Tibial nerve (tissue), 4 donors: ENCODE results near the gene IGLL1. TPM values are rescaled to one million over a fixed set of nuclear protein-coding genes. Genes with fewer than 3 reads are reported as not detected.
"Not testable (repeated sequence)": the region's sequence is repeated elsewhere in the genome, so short reads cannot be mapped to it uniquely, and the experiment has no call there.

Source experiments
- DNase-seq, 2 donors: peaks; one replicate each; pipeline ENCODE4 v3.0.0-alpha.2; 2019; ENCODE audit warnings: low spot score in 2 of 2
- H3K27ac ChIP-seq, 4 donors: fragments of 200-600 bp; sonication (generic) in 3 of 4; one replicate each; pipeline ENCODE4 v1.5.1; 2017 to 2019; ENCODE audit warnings: mild to moderate bottlenecking in 1 of 4
- H3K27me3 ChIP-seq, 2 donors: fragments of 200-600 bp; sonication (generic) in 1 of 2; one replicate each; pipeline versions ENCODE4 v1.5.1 to v1.6.0; 2017 to 2019
- H3K36me3 ChIP-seq, 3 donors: fragments of 200-600 bp; sonication (generic); one replicate each; pipeline ENCODE4 v1.5.1; 2018 to 2019
- H3K4me1 ChIP-seq, 4 donors: fragments of 200-600 bp; sonication (generic) in 3 of 4; one replicate each; pipeline ENCODE4 v1.5.1; 2017 to 2019
- H3K4me3 ChIP-seq, 4 donors: fragments of 200-600 bp; sonication (generic) in 3 of 4; one replicate each; pipeline ENCODE4 v1.5.1; 2017 to 2019; ENCODE audit warnings: mild to moderate bottlenecking in 1 of 4, moderate library complexity in 1 of 4
- H3K9me3 ChIP-seq, 4 donors: fragments of 200-600 bp; sonication (generic) in 3 of 4; one replicate each; pipeline ENCODE4 v1.5.1; 2017 to 2019
- EP300 ChIP-seq, 2 donors: sonication (generic); formaldehyde crosslinking; IDR thresholded peaks; one replicate each; pipeline ENCODE4 v1.6.1; 2017; ENCODE audit warnings: antibody characterized with exemption in 2 of 2, mild to moderate bottlenecking in 1 of 2
- POLR2A ChIP-seq, 2 donors: fragments of 450-650 bp; IDR thresholded peaks; one replicate each; pipeline ENCODE4 v1.6.1; 2017; ENCODE audit warnings: antibody characterized with exemption in 2 of 2, mild to moderate bottlenecking in 2 of 2, moderate library complexity in 2 of 2
- WGBS, 2 donors: methylation state at CpG; one replicate each; pipeline ENCODE4 v1.1.5; 2018; 5-methylcytosine and 5-hydroxymethylcytosine counted together
- total RNA-seq, 4 donors: library from RNA; depleted of rRNA; stranded (reverse); fragments of >200 nt; gene quantifications; one replicate each; pipeline ENCODE4 v1.1.0, GENCODE V29; 2016
- TF ChIP-seq, protein P1 (sequence below), 5 experiments: fragments of 200-600 bp in 3 of 5; fragments of 450-650 bp in 2 of 5; sonication (generic) in 3 of 5; IDR thresholded peaks; one replicate each; pipeline ENCODE4 v1.5.1; 2016 to 2019; ENCODE audit warnings: antibody characterized with exemption in 5 of 5, mild to moderate bottlenecking in 3 of 5, moderate library complexity in 2 of 5

IGLL1 gene
- total RNA-seq, 4 donors from 2014 or later = not detected

DNA sequence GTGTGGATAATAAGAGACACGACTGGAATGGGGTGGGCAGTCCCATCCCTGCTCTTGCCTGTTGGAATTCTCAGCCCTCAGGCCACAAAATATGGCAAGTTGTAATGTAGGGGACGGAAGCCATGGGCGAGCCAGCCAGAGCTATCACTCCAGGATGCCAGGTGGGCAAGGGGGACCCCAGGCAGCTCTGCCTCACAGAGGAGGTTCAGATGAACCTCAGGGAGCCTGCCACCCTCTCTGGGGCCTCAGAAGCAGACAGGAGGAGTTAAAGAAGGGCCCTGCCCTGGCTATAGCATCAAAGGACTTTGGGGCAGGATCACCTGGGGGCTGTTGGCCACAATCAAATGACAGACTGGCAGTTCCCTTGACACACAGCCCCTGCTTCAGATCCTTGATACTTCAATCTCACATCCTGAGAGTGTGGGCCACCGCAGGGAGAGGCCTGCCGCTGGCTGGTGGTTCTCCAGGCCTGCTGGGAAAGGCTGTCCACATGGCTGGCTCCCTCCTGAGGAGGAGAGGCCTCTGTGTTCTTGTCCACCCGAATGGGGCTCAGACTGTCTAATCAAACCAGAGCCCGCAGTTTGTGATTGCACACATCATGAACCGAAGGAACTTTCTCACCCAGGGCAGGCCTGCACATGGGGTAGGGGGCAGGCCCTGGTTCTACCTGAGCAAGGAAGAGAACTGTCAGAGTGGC lies 31.4 kb downstream of the IGLL1 start:
- Histone ChIP-seq H3K4me1 (no peaks in the 10 kb centered on the region), H3K9me3 (peaks cover 0 to 16% (median 0%) of the 10 kb centered on the region in 4 donors), H3K27ac (no peak overlapping the region), H3K36me3 (no peaks in the 10 kb centered on the region), H3K4me3 (no peak overlapping the region), H3K27me3 (no peaks in the 10 kb centered on the region)
- no peak for DNase-seq
- no peak for TF ChIP-seq EP300 (IDR thresholded peaks at IDR 0.05)
- no peak for TF ChIP-seq POLR2A (IDR thresholded peaks at IDR 0.05)
- TF ChIP-seq, protein P1, sequence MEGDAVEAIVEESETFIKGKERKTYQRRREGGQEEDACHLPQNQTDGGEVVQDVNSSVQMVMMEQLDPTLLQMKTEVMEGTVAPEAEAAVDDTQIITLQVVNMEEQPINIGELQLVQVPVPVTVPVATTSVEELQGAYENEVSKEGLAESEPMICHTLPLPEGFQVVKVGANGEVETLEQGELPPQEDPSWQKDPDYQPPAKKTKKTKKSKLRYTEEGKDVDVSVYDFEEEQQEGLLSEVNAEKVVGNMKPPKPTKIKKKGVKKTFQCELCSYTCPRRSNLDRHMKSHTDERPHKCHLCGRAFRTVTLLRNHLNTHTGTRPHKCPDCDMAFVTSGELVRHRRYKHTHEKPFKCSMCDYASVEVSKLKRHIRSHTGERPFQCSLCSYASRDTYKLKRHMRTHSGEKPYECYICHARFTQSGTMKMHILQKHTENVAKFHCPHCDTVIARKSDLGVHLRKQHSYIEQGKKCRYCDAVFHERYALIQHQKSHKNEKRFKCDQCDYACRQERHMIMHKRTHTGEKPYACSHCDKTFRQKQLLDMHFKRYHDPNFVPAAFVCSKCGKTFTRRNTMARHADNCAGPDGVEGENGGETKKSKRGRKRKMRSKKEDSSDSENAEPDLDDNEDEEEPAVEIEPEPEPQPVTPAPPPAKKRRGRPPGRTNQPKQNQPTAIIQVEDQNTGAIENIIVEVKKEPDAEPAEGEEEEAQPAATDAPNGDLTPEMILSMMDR (IDR thresholded peaks at IDR 0.05) = no peak
- WGBS, 2 donors = 67 to 70% methylated on average over 3 to 8 of the region's 8 CpGs

DNA sequence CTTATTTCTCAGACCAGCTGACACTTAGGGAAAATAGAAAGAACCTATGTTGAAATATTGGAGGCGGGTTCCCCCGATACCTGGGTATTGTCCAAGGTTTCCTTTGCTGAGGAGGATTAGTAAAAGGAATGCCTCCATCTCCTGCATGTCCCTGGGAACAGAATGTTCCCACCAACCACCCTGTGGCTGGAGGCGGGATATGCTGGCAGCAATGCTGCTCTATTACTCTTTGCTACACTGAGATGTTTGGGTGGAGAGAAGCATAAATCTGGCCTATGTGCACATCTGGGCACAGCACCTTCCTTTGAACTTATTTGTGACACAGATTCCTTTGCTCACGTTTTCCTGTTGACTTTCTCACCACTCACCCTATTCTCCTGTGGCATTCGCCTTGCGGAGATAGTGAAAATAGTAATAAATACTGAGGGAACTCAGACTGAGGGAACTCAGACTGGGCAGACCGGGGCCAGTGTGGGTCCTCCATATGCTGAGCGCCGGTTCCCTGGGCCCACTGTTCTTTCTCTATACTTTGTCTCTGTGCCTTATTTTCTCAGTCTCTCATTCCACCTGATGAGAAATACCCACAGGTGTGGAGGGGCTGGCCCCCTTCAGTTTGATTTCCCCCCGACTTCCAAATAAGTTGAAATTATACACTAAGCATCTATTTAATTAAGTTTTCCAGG lies 32.1 kb downstream of the IGLL1 start:
- Histone ChIP-seq H3K4me3 (no peak overlapping the region), H3K9me3 (peaks cover 0 to 16% (median 0%) of the 10 kb centered on the region in 4 donors), H3K27ac (no peak overlapping the region), H3K4me1 (peaks cover 0 to 1% (median 0%) of the 10 kb centered on the region in 4 donors), H3K36me3 (no peaks in the 10 kb centered on the region), H3K27me3 (no peaks in the 10 kb centered on the region)
- no peak for DNase-seq
- TF ChIP-seq EP300 (IDR thresholded peaks at IDR 0.05) (no peak), POLR2A (IDR thresholded peaks at IDR 0.05) (no peak)
- TF ChIP-seq, protein P1 (IDR thresholded peaks at IDR 0.05) = no peak
- 82 to 89% methylated on average over 10 of the region's 10 CpGs for WGBS, 2 donors

DNA sequence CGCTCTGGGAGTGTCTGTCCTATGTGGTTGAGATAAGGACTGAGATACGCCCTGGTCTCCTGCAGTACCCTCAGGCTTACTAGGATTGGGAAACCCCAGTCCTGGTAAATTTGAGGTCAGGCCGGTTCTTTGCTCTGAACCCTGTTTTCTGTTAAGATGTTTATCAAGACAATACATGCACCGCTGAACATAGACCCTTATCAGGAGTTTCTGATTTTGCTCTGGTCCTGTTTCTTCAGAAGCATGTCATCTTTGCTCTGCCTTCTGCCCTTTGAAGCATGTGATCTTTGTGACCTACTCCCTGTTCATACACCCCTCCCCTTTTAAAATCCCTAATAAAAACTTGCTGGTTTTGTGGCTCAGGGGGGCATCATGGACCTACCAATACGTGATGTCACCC lies 32.7 kb downstream of the IGLL1 start:
- not testable (repeated sequence) for H3K27me3 ChIP-seq, H3K36me3 ChIP-seq, H3K27ac ChIP-seq, H3K4me3 ChIP-seq, H3K4me1 ChIP-seq, DNase-seq
- H3K9me3 ChIP-seq = peaks cover 0 to 16% (median 0%) of the 10 kb centered on the region in 4 donors
- 76 to 85% methylated on average over 5 of the region's 5 CpGs for WGBS, 2 donors

GRCh38 chr22:23544852-23545251 lies 35.2 kb downstream of the IGLL1 start:
- WGBS, 2 donors = 86 to 94% methylated on average over 2 of the region's 2 CpGs
- H3K27ac ChIP-seq = no peak overlapping the region

DNA sequence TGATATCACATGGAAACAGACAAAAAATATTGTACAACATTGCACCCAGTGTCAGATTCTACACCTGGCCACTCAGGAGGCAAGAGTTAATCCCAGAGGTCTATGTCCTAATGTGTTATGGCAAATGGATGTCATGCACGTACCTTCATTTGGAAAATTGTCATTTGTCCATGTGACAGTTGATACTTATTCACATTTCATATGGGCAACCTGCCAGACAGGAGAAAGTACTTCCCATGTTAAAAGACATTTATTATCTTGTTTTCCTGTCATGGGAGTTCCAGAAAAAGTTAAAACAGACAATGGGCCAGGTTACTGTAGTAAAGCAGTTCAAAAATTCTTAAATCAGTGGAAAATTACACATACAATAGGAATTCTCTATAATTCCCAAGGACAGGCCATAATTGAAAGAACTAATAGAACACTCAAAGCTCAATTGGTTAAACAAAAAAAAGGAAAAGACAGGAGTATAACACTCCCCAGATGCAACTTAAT lies 36.5 kb downstream of the IGLL1 start:
- not testable (repeated sequence) for H3K4me3 ChIP-seq, H3K36me3 ChIP-seq, H3K27ac ChIP-seq, H3K27me3 ChIP-seq, DNase-seq
- 86% methylated on average over 1 of the region's 1 CpG for WGBS, 2 donors
- peaks cover 0 to 16% (median 0%) of the 10 kb centered on the region in 4 donors for H3K9me3 ChIP-seq
- H3K4me1 ChIP-seq = peaks cover 0 to 25% (median 4%) of the 10 kb centered on the region in 4 donors

More at GRCh38 chr22:23544852-23545251, 35.2 kb downstream of the IGLL1 start:
- TF ChIP-seq, protein P1 (IDR thresholded peaks at IDR 0.05) = no peak
- H3K27me3 ChIP-seq = no peaks in the 10 kb centered on the region
- no peak overlapping the region for H3K4me3 ChIP-seq
- H3K4me1 ChIP-seq = peaks cover 0 to 14% (median 0%) of the 10 kb centered on the region in 4 donors
- H3K36me3 ChIP-seq = no peaks in the 10 kb centered on the region
- DNase-seq = no peak
- peaks cover 0 to 16% (median 0%) of the 10 kb centered on the region in 4 donors for H3K9me3 ChIP-seq

DNA sequence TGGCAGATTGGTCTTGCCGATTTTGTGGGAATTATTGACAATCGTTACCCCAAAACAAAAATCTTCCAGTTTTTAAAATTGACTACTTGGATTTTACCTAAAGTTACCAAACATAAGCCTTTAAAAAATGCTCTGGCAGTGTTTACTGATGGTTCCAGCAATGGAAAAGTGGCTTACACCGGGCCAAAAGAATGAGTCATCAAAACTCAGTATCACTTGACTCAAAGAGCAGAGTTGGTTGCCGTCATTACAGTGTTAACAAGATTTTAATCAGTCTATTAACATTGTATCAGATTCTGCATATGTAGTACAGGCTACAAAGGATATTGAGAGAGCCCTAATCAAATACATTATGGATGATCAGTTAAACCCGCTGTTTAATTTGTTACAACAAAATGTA lies 37.2 kb downstream of the IGLL1 start:
- WGBS, 2 donors = 49 to 54% methylated on average over 5 of the region's 5 CpGs
- H3K27me3 ChIP-seq = no peaks in the 10 kb centered on the region
- H3K4me3 ChIP-seq = no peak overlapping the region
- DNase-seq = no peak
- H3K27ac ChIP-seq = no peak overlapping the region
- H3K9me3 ChIP-seq = peaks cover 0 to 13% (median 0%) of the 10 kb centered on the region in 4 donors
- peaks cover 0 to 31% (median 6%) of the 10 kb centered on the region in 4 donors for H3K4me1 ChIP-seq
- TF ChIP-seq EP300 (IDR thresholded peaks at IDR 0.05) (no peak), POLR2A (IDR thresholded peaks at IDR 0.05) (no peak)
- TF ChIP-seq, protein P1 (IDR thresholded peaks at IDR 0.05) = no peak
- H3K36me3 ChIP-seq = no peaks in the 10 kb centered on the region

- not testable (repeated sequence) for H3K9me3 ChIP-seq, H3K27ac ChIP-seq, DNase-seq, H3K36me3 ChIP-seq, H3K4me3 ChIP-seq, H3K27me3 ChIP-seq
- H3K4me1 ChIP-seq = peaks cover 0 to 37% (median 7%) of the 10 kb centered on the region in 4 donors
- WGBS, 2 donors = 34 to 43% methylated on average over 3 of the region's 3 CpGs
These were observed 37.7 kb downstream of the IGLL1 start for GRCh38 chr22:23542391-23542790.
